ENCODE data around the gene PROZ.
"Not testable (repeated sequence)": the region's sequence is repeated elsewhere in the genome, so short reads cannot be mapped to it uniquely, and the experiment has no call there.

DNA sequence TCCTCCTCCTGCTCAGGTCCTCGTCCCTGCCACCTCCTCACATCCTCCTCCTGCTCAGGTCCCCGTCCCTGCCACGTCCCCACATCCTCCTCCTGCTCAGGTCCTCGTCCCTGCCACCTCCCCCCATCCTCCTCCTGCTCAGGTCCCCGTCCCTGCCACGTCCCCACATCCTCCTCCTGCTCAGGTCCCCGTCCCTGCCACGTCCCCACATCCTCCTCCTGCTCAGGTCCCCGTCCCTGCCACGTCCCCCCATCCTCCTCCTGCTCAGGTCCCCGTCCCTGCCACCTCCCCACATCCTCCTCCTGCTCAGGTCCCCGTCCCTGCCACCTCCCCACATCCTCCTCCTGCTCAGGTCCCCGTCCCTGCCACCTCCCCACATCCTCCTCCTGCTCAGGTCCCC, 3.5 kb downstream of the PROZ start:
- TF ChIP-seq, protein P1, sequence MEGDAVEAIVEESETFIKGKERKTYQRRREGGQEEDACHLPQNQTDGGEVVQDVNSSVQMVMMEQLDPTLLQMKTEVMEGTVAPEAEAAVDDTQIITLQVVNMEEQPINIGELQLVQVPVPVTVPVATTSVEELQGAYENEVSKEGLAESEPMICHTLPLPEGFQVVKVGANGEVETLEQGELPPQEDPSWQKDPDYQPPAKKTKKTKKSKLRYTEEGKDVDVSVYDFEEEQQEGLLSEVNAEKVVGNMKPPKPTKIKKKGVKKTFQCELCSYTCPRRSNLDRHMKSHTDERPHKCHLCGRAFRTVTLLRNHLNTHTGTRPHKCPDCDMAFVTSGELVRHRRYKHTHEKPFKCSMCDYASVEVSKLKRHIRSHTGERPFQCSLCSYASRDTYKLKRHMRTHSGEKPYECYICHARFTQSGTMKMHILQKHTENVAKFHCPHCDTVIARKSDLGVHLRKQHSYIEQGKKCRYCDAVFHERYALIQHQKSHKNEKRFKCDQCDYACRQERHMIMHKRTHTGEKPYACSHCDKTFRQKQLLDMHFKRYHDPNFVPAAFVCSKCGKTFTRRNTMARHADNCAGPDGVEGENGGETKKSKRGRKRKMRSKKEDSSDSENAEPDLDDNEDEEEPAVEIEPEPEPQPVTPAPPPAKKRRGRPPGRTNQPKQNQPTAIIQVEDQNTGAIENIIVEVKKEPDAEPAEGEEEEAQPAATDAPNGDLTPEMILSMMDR (IDR thresholded peaks at IDR 0.05): not testable (repeated sequence)
- TF ChIP-seq POLR2A (IDR thresholded peaks at IDR 0.05): not testable (repeated sequence)
